ENCODE results near the gene PPP4R2. TPM values are rescaled to one million over a fixed set of nuclear protein-coding genes. Genes with fewer than 3 reads are reported as not detected.
"Not testable (repeated sequence)": the region's sequence is repeated elsewhere in the genome, so short reads cannot be mapped to it uniquely, and the experiment has no call there.

PPP4R2 gene
- total and polyA plus RNA-seq, 2 of the 8 experiments (the other 6 are each of a cell fraction or from before 2014, with no cell fraction given): 11.5 to 89.9 TPM

- TF ChIP-seq BACH1 (IDR thresholded peaks at IDR 0.05; ENCODE audit: low read length): no peak
- TF ChIP-seq SP2 (IDR thresholded peaks at IDR 0.05; ENCODE audit: low read length): no peak
- no peak for TF ChIP-seq GTF2F1 (IDR thresholded peaks at IDR 0.05; ENCODE audit: borderline replicate concordance, low read depth, low read length)
- no peak for TF ChIP-seq NANOG (IDR thresholded peaks at IDR 0.05; ENCODE audit: insufficient read depth, low read depth, low read length, poor library complexity, severe bottlenecking)
These were observed 64.8 kb downstream of the PPP4R2 start, which contains the start of gene EBLN2 (continued) for GRCh38 chr3:73061416-73061815.

DNA sequence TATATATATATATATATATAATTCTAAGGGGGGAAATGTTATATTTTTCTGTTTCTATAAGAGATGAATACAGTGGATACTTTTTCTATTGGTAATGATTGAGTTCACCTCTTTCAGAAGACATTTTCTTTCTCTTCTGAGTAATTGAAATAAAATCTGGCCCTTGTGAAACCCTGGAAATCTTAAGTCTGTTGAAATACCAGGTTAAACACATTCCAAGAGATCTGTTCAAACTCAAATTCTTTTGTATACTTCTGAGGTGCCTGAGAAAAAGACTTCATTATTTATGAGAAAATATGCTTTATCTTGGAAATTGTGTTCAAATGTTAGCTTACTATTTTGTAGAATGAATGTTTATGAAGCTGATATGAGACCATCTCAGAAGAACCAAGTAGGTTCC, 69.6 kb downstream of the PPP4R2 start:
- H3K4me2 ChIP-seq (ENCODE audit: insufficient read depth in 1 of 2, low read depth in 2 of 2, low read length in 2 of 2); H3K23me2 ChIP-seq (ENCODE audit: low read depth, low read length); H3K4me1 ChIP-seq (replicated peaks in 1 of 4; ENCODE audit: control insufficient read depth in 3 of 4, insufficient read depth in 4 of 4, low read length in 3 of 4); H3K79me1 ChIP-seq (ENCODE audit: low read depth, low read length); FAIRE-seq; H4K91ac ChIP-seq (replicated peaks; ENCODE audit: insufficient read length, low read length); H3K9me3 ChIP-seq (ENCODE audit: insufficient read depth in 2 of 2, low read depth in 1 of 2, low read length in 1 of 2); H3K9ac ChIP-seq (replicated peaks in 1 of 4; ENCODE audit: extremely low read depth in 1 of 4, low read depth in 3 of 4, low read length in 3 of 4); H3K27ac ChIP-seq (ENCODE audit: low read depth, low read length); H3K4me3 ChIP-seq (ENCODE audit: extremely low read depth in 1 of 4, insufficient read depth in 2 of 4, low read depth in 3 of 4, low read length in 4 of 4); DNase-seq (ENCODE audit: low read depth in 1 of 2, low spot score in 2 of 2); H3K18ac ChIP-seq (ENCODE audit: extremely low read depth, low read length); H3K56ac ChIP-seq (replicated peaks; ENCODE audit: insufficient read length, low read depth, low read length); H2BK15ac ChIP-seq (ENCODE audit: low read length); H4K8ac ChIP-seq (ENCODE audit: extremely low read depth, insufficient read depth, low read length); H2AK5ac ChIP-seq (ENCODE audit: low read depth, low read length); H2BK20ac ChIP-seq (ENCODE audit: low read length); H3K27me3 ChIP-seq (replicated peaks in 1 of 4; ENCODE audit: control insufficient read depth in 3 of 4, extremely low read depth in 1 of 4, insufficient read depth in 3 of 4, low read length in 3 of 4); H3K23ac ChIP-seq (ENCODE audit: insufficient read length); H2BK120ac ChIP-seq (replicated peaks; ENCODE audit: low read depth, low read length); H2BK12ac ChIP-seq (ENCODE audit: low read depth, low read length); H4K20me1 ChIP-seq (replicated peaks in 1 of 2; ENCODE audit: control insufficient read depth in 1 of 2, insufficient read depth in 2 of 2, low read length in 2 of 2); H2AFZ ChIP-seq (ENCODE audit: low read length); H3K4ac ChIP-seq (replicated peaks; ENCODE audit: insufficient read length, low read depth, low read length); H4K5ac ChIP-seq (ENCODE audit: insufficient read length, low read depth, low read length); H3K14ac ChIP-seq (ENCODE audit: insufficient read length); H2BK5ac ChIP-seq (ENCODE audit: low read depth, low read length): not testable (repeated sequence)
- Histone ChIP-seq H3K79me2 (ENCODE audit: control insufficient read depth in 1 of 2, insufficient read depth in 2 of 2, low read length in 2 of 2) (peaks cover 0 to 11% of the 10 kb centered on the region in 2 experiments; a peak in 2 of 4 replicates), H3K36me3 (ENCODE audit: control insufficient read depth in 2 of 4, insufficient read depth in 4 of 4, low read length in 3 of 4) (peaks cover 16 to 51% (median 21%) of the 10 kb centered on the region in 4 experiments)
- ChIA-PET CTCF (ENCODE audit: partially characterized antibody) (interaction anchor here (0.8 to 1.2 kb wide), 3 partner anchors 10 to 142 kb away, joined by 3 read pairs; no protein-coding TSS in a partner anchor), POLR2A (ENCODE audit: partially characterized antibody) (interaction anchor here (1.6 kb wide), 1 partner anchor 10 kb away, joined by 3 read pairs; no protein-coding TSS in a partner anchor)

Measured in H1 (cell line).